ENCODE results near the gene GPHN. TPM values are rescaled to one million over a fixed set of nuclear protein-coding genes. Genes with fewer than 3 reads are reported as not detected.

GPHN gene
- total and polyA plus RNA-seq, 2 of the 4 experiments (the other 2 are of a cell fraction) = 8.0 to 8.1 TPM

GRCh38 chr14:67108230-67108629 is 600.3 kb downstream of the GPHN start:
- Histone ChIP-seq H3K18ac (ENCODE audit: low read depth, low read length) (no peak overlapping the region), H2AFZ (replicated peaks; ENCODE audit: low read length, poor library complexity) (no peak overlapping the region), H4K91ac (ENCODE audit: insufficient read depth, low read depth, low read length) (no peak overlapping the region), H3K23ac (ENCODE audit: low read depth, low read length) (no peak overlapping the region), H2AK9ac (replicated peaks; ENCODE audit: low read depth, low read length, poor library complexity) (no peak overlapping the region), H3K4ac (ENCODE audit: low read depth, low read length) (no peak overlapping the region), H3K9me1 (ENCODE audit: insufficient read depth, low read length) (no peaks in the 10 kb centered on the region), H3K27me3 (ENCODE audit: control insufficient read depth, insufficient read depth, low read length) (no peaks in the 10 kb centered on the region), H3K4me1 (ENCODE audit: control insufficient read depth, insufficient read depth, low read length) (no peaks in the 10 kb centered on the region), H3K9ac (ENCODE audit: low read depth, low read length) (no peak overlapping the region), H4K5ac (ENCODE audit: low read depth, low read length) (no peak overlapping the region), H3K9me3 (ENCODE audit: control insufficient read depth, insufficient read depth, low read length) (no peaks in the 10 kb centered on the region), H3K27ac (ENCODE audit: insufficient read depth, low read length) (no peak overlapping the region), H3K36me3 (ENCODE audit: control insufficient read depth, insufficient read depth, low read length) (no peaks in the 10 kb centered on the region), H4K8ac (ENCODE audit: low read depth in 2 of 2, low read length in 2 of 2) (no peak overlapping the region), H2BK15ac (ENCODE audit: low read depth, low read length) (no peak overlapping the region), H3K79me1 (ENCODE audit: low read depth in 1 of 2, low read length in 2 of 2) (no peaks in the 10 kb centered on the region), H4K20me1 (ENCODE audit: insufficient read depth, low read length) (no peaks in the 10 kb centered on the region), H3K14ac (replicated peaks; ENCODE audit: low read depth, low read length) (no peak overlapping the region), H2BK120ac (ENCODE audit: low read depth, low read length) (no peak overlapping the region), H2BK5ac (ENCODE audit: low read depth, low read length, poor library complexity, severe bottlenecking) (no peak overlapping the region), H3K4me2 (ENCODE audit: low read depth, low read length) (no peak overlapping the region), H3K56ac (ENCODE audit: extremely low read depth, insufficient read depth, low read length) (no peak overlapping the region), H3K4me3 (ENCODE audit: insufficient read depth, low read depth, low read length) (no peak overlapping the region), H2BK20ac (ENCODE audit: low read depth, low read length) (no peak overlapping the region), H2AK5ac (ENCODE audit: low read depth, low read length) (no peak overlapping the region)
- CTCF ChIA-PET = no interaction called here
- dilution Hi-C loops (cut with HindIII; ENCODE audit: low sequenced_read_pairs, unreplicated experiment) = no loop called here
- no peak for DNase-seq
- POLR2A ChIA-PET (ENCODE audit: unreplicated experiment) = no interaction called here
- intact Hi-C loops (cut with micrococcal nuclease) = no loop called here
- WGBS, 2 experiments (ENCODE audit: extremely low coverage in 2 of 2, insufficient read length in 1 of 2) = no CpG with 5 or more reads among the region's 1 CpG
- ATAC-seq (ENCODE audit: low read depth) = no peak
- TF ChIP-seq MAZ (IDR thresholded peaks at IDR 0.05; ENCODE audit: borderline replicate concordance, low read depth, low read length) (no peak), RFX5 (IDR thresholded peaks at IDR 0.05; ENCODE audit: low read depth, low read length) (no peak)
- in situ Hi-C loops (cut with MboI; ENCODE audit: low sequenced_read_pairs) = loop anchor here (25.0 kb wide), 1 partner anchor 746 kb away; no protein-coding TSS in a partner anchor
- BruUV-seq (replicated peaks) = no TSS peak
